ENCODE data around the gene GABRG3. TPM values are rescaled to one million over a fixed set of nuclear protein-coding genes. Genes with fewer than 3 reads are reported as not detected.

The GABRG3 gene
- total and polyA plus RNA-seq, 9 of the 15 experiments (the other 6 are each of a cell fraction or from before 2014, with no cell fraction given): 4.0 to 15.1 (median 11.2) TPM

- no peak overlapping the region for H2AFZ ChIP-seq (ENCODE audit: low read depth, low read length)
- H3K9me3 ChIP-seq (replicated peaks; ENCODE audit: control insufficient read depth, insufficient read depth, low read depth, low read length): no peaks in the 10 kb centered on the region
- H3K9me1 ChIP-seq (ENCODE audit: control insufficient read depth, insufficient read depth, low read length): no peaks in the 10 kb centered on the region
- H3K4me2 ChIP-seq (ENCODE audit: insufficient read depth, low read length): no peak overlapping the region
- ChIA-PET CTCF (ENCODE audit: low intra/inter-chr PET ratio) (no interaction called here), POLR2A (interaction anchor here (0.6 kb wide), 1 partner anchor 1490 kb away, joined by 3 read pairs; no protein-coding TSS in a partner anchor)
- DNase-seq (ENCODE audit: extremely low read depth in 1 of 4, low spot score in 3 of 4) (no peak), FAIRE-seq (no peak), ATAC-seq (no peak)
- H3K79me2 ChIP-seq (ENCODE audit: control insufficient read depth, insufficient read depth, low read length): no peaks in the 10 kb centered on the region
- H3K4me3 ChIP-seq: no peak overlapping the region
- WGBS (ENCODE audit: insufficient coverage, low coverage, missing lambda C conversion rate): 79% methylated on average over 7 of the region's 7 CpGs
- intact Hi-C loops (cut with micrococcal nuclease) (no loop called here), in situ Hi-C loops (cut with MboI) (no loop called here)
- no peaks in the 10 kb centered on the region for H3K36me3 ChIP-seq (ENCODE audit: control insufficient read depth, insufficient read depth, low read length)
- H3K27me3 ChIP-seq (ENCODE audit: control insufficient read depth in 2 of 2, insufficient read depth in 2 of 2, low read length in 2 of 2): no peaks in the 10 kb centered on the region
- peaks cover 0 to 3% of the 10 kb centered on the region in 2 experiments; a peak in 2 of 5 replicates for H3K4me1 ChIP-seq (replicated peaks in 1 of 2; ENCODE audit: control insufficient read depth in 2 of 2, insufficient read depth in 2 of 2, low read length in 2 of 2)
- H3K27ac ChIP-seq (ENCODE audit: extremely low read depth, low read depth, low read length): no peak overlapping the region
- H4K20me1 ChIP-seq (replicated peaks; ENCODE audit: control insufficient read depth, insufficient read depth, low read length): peaks cover 3% of the 10 kb centered on the region
- no peak overlapping the region for H3K9ac ChIP-seq (ENCODE audit: insufficient read depth in 1 of 2, low read depth in 2 of 2, low read length in 2 of 2)
- BruUV-seq (replicated peaks): no TSS peak
- TF ChIP-seq ZNF280B (CRISPR knock-in tag; IDR thresholded peaks at IDR 0.05) (no peak), NFIC (IDR thresholded peaks at IDR 0.05) (no peak), SFPQ (IDR thresholded peaks at IDR 0.05; ENCODE audit: low read depth, low read length) (no peak), MEIS2 (IDR thresholded peaks at IDR 0.05; ENCODE audit: partially characterized antibody) (no peak), MBD1 (CRISPR knock-in tag; IDR thresholded peaks at IDR 0.05) (no peak), U2AF1 (optimal IDR thresholded peaks at IDR 0.05; ENCODE audit: low read depth, low read length) (no peak), RAD51 (IDR thresholded peaks at IDR 0.05; ENCODE audit: borderline replicate concordance, low read depth) (no peak), ZNF146 (CRISPR knock-in tag; IDR thresholded peaks at IDR 0.05; ENCODE audit: unreplicated experiment) (no peak), ZNF232 (CRISPR knock-in tag; IDR thresholded peaks at IDR 0.05) (no peak), RBFOX2 (IDR thresholded peaks at IDR 0.05; ENCODE audit: low read depth, low read length) (no peak), KLF16 (IDR thresholded peaks at IDR 0.05) (no peak), ZNF143 (CRISPR knock-in tag; IDR thresholded peaks at IDR 0.05) (no peak), ZNF140 (CRISPR knock-in tag; IDR thresholded peaks at IDR 0.05) (no peak), PTRF (tag; IDR thresholded peaks at IDR 0.05) (no peak), RFX5 (IDR thresholded peaks at IDR 0.05; ENCODE audit: low read depth, low read length) (no peak), SIN3A (IDR thresholded peaks at IDR 0.05; ENCODE audit: borderline replicate concordance in 2 of 2, control insufficient read depth in 1 of 2, low read depth in 2 of 2, low read length in 2 of 2) (no peak), STAT5A (IDR thresholded peaks at IDR 0.05; ENCODE audit: borderline replicate concordance, low read length) (no peak)
Observed at GRCh38 chr15:27237319-27237939, 266.4 kb downstream of the GABRG3 start.

All from K562 (cell line).